ENCODE data around the gene SH3RF1. TPM values are rescaled to one million over a fixed set of nuclear protein-coding genes. Genes with fewer than 3 reads are reported as not detected.
A peak's percentile ranks its signal among the peaks of the same experiment; 100 is the strongest.

SH3RF1 gene
- total and polyA plus RNA-seq, 7 experiments from 2014 or later: 0.08 to 3.8 (median 0.50) TPM; not detected in 3

DNA sequence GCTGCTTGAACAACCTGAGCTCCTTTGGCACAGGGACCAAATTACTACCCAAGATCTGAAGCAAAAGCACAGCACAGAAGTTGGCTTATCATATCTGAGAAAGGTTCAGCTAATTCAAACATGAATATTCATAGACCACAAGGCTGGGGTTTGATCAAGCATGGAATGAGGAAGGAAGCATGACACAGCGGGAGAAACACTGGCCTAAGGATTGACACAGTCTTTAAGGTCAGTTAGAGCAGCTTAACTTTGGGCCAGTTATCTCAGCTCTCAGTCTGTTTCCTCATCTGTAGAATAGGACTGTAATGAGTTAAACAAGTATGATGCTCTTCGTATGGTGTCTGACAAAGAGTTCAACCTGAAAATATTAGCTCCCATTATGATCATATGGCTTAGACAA is 172.2 kb downstream of the SH3RF1 start:
- Mint-ChIP-seq H3K4me1 (peaks cover 0 to 4% (median 0%) of the 10 kb centered on the region in 7 donors), H3K27ac (no peak overlapping the region)
- intact Hi-C loops (cut with micrococcal nuclease): no loop called here

DNA sequence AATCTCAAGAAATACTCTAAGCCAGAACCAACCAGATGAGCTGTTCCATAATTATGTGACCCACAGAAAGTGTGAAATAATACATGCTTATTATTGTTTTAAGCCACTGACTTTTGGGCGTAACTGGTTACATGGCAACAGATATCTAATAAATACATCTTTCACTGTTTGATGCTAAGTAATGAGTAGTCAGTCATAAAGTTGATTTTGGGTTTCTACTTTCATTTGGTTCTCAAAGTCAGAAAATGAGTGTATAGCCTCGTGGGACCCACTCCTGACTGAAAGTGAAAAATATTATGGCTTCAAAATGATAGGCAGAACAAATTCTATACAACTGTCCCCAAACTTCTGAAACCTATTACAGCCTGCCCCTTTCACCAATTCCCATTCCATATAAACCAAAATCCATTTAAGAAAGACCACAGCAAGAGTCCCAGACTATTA is 172.7 kb downstream of the SH3RF1 start:
- Histone ChIP-seq H3K27me3 (ENCODE audit: control insufficient read depth in 2 of 2, insufficient read depth in 2 of 2, low read length in 2 of 2) (no peaks in the 10 kb centered on the region), H3K27ac (ENCODE audit: low read depth, low read length) (no peak overlapping the region), H3K36me3 (ENCODE audit: control insufficient read depth in 2 of 3, insufficient read depth in 3 of 3, low read length in 3 of 3) (no peaks in the 10 kb centered on the region), H3K9me3 (ENCODE audit: control insufficient read depth in 2 of 3, low read length in 3 of 3) (no peaks in the 10 kb centered on the region), H3K4me3 (ENCODE audit: low read length) (no peak overlapping the region), H3K4me1 (ENCODE audit: control insufficient read depth in 2 of 2, insufficient read depth in 2 of 2, low read length in 2 of 2) (no peaks in the 10 kb centered on the region)
- peaks cover 0 to 5% (median 0%) of the 10 kb centered on the region in 11 donors for H3K9me3 Mint-ChIP-seq
- H3K27me3 Mint-ChIP-seq: peaks cover 0 to 12% (median 0%) of the 10 kb centered on the region in 5 donors
- no peaks in the 10 kb centered on the region for H3K36me3 Mint-ChIP-seq
- ChIA-PET POLR2A (no interaction called here), CTCF (no interaction called here)
- no peak overlapping the region for H3K4me3 Mint-ChIP-seq
- ATAC-seq (no peak), DNase-seq (no peak)
- no peak overlapping the region for H3K27ac Mint-ChIP-seq
- H3K4me1 Mint-ChIP-seq: peaks cover 0 to 4% (median 0%) of the 10 kb centered on the region in 7 donors
- intact Hi-C loops (cut with micrococcal nuclease): no loop called here

More for the DNA sequence above, 172.2 kb downstream of the SH3RF1 start:
- Mint-ChIP-seq H3K27me3 (peaks cover 0 to 12% (median 0%) of the 10 kb centered on the region in 5 donors), H3K36me3 (no peaks in the 10 kb centered on the region), H3K9me3 (peaks cover 0 to 5% (median 0%) of the 10 kb centered on the region in 11 donors), H3K4me3 (no peak overlapping the region)
- ChIA-PET POLR2A (no interaction called here), CTCF (no interaction called here)
- Histone ChIP-seq H3K27ac (ENCODE audit: low read depth, low read length) (no peak overlapping the region), H3K27me3 (ENCODE audit: control insufficient read depth in 2 of 2, insufficient read depth in 2 of 2, low read length in 2 of 2) (no peaks in the 10 kb centered on the region), H3K4me3 (ENCODE audit: low read length) (no peak overlapping the region), H3K4me1 (ENCODE audit: control insufficient read depth in 2 of 2, insufficient read depth in 2 of 2, low read length in 2 of 2) (no peaks in the 10 kb centered on the region), H3K36me3 (ENCODE audit: control insufficient read depth in 2 of 3, insufficient read depth in 3 of 3, low read length in 3 of 3) (no peaks in the 10 kb centered on the region), H3K9me3 (ENCODE audit: control insufficient read depth in 2 of 3, low read length in 3 of 3) (no peaks in the 10 kb centered on the region)
- DNase-seq: no peak
- ATAC-seq: peak; percentile 86

DNA sequence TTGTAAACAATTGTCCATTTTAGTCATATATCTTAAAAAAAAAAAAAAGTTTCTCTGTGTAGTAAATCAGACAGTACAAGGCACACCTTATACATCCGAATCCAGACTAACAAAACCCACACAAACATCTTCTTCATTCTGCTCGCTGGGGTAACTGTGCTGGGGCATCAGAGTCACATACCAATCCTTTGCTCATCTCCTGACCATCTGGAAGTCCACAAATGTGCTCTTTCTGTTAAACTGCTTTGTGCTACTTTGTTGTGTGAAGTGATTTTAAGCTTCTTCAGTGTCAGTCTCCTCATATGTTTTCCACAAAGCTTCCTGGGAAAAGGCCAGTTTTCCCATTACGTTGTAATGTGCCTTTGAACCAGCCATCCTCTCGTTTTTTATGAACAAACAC is 174.5 kb downstream of the SH3RF1 start:
- Mint-ChIP-seq H3K9me3 (peaks cover 0 to 11% (median 2%) of the 10 kb centered on the region in 11 donors), H3K4me3 (no peak overlapping the region), H3K27me3 (peaks cover 0 to 12% (median 0%) of the 10 kb centered on the region in 5 donors), H3K27ac (no peak overlapping the region), H3K4me1 (peaks cover 0 to 4% (median 0%) of the 10 kb centered on the region in 7 donors), H3K36me3 (no peaks in the 10 kb centered on the region)
- no peak for DNase-seq
- CTCF ChIA-PET: interaction anchor here (0.8 kb wide), 1 partner anchor 175 kb away, joined by 3 read pairs; no protein-coding TSS in a partner anchor
- Histone ChIP-seq H3K4me3 (ENCODE audit: low read length) (no peak overlapping the region), H3K36me3 (ENCODE audit: control insufficient read depth in 2 of 3, insufficient read depth in 3 of 3, low read length in 3 of 3) (no peaks in the 10 kb centered on the region), H3K4me1 (ENCODE audit: control insufficient read depth in 2 of 2, insufficient read depth in 2 of 2, low read length in 2 of 2) (no peaks in the 10 kb centered on the region), H3K27ac (ENCODE audit: low read depth, low read length) (no peak overlapping the region), H3K9me3 (ENCODE audit: control insufficient read depth in 2 of 3, low read length in 3 of 3) (no peaks in the 10 kb centered on the region), H3K27me3 (ENCODE audit: control insufficient read depth in 2 of 2, insufficient read depth in 2 of 2, low read length in 2 of 2) (no peaks in the 10 kb centered on the region)
- intact Hi-C loops (cut with micrococcal nuclease): no loop called here
- no peak for ATAC-seq
- POLR2A ChIA-PET: no interaction called here

GRCh38 chr4:169094656-169095231 is 176.0 kb downstream of the SH3RF1 start:
- Histone ChIP-seq H3K36me3 (ENCODE audit: control insufficient read depth in 2 of 3, insufficient read depth in 3 of 3, low read length in 3 of 3) (no peaks in the 10 kb centered on the region), H3K27me3 (ENCODE audit: control insufficient read depth in 2 of 2, insufficient read depth in 2 of 2, low read length in 2 of 2) (no peaks in the 10 kb centered on the region), H3K27ac (ENCODE audit: low read depth, low read length) (no peak overlapping the region), H3K4me3 (ENCODE audit: low read length) (no peak overlapping the region), H3K9me3 (ENCODE audit: control insufficient read depth in 2 of 3, low read length in 3 of 3) (peaks cover 0 to 6% (median 0%) of the 10 kb centered on the region in 3 experiments), H3K4me1 (ENCODE audit: control insufficient read depth in 2 of 2, insufficient read depth in 2 of 2, low read length in 2 of 2) (no peaks in the 10 kb centered on the region)
- DNase-seq: no peak
- peaks cover 0 to 4% (median 0%) of the 10 kb centered on the region in 7 donors for H3K4me1 Mint-ChIP-seq
- intact Hi-C loops (cut with micrococcal nuclease): no loop called here
- peaks cover 0 to 12% (median 0%) of the 10 kb centered on the region in 5 donors for H3K27me3 Mint-ChIP-seq
- ChIA-PET CTCF (no interaction called here), POLR2A (no interaction called here)
- peaks cover 0 to 5% (median 0%) of the 10 kb centered on the region in 5 donors for H3K36me3 Mint-ChIP-seq
- no peak for ATAC-seq
- no peak overlapping the region for H3K27ac Mint-ChIP-seq
- H3K9me3 Mint-ChIP-seq: peaks cover 0 to 17% (median 5%) of the 10 kb centered on the region in 11 donors
- no peak overlapping the region for H3K4me3 Mint-ChIP-seq

- Mint-ChIP-seq H3K4me3 (no peak overlapping the region), H3K36me3 (peaks cover 0 to 5% (median 0%) of the 10 kb centered on the region in 5 donors), H3K9me3 (peaks cover 2 to 32% (median 5%) of the 10 kb centered on the region in 11 donors), H3K4me1 (no peaks in the 10 kb centered on the region), H3K27me3 (peaks cover 0 to 12% (median 0%) of the 10 kb centered on the region in 5 donors), H3K27ac (no peak overlapping the region)
- Histone ChIP-seq H3K4me3 (ENCODE audit: low read length) (no peak overlapping the region), H3K27me3 (ENCODE audit: control insufficient read depth in 2 of 2, insufficient read depth in 2 of 2, low read length in 2 of 2) (no peaks in the 10 kb centered on the region), H3K9me3 (ENCODE audit: control insufficient read depth in 2 of 3, low read length in 3 of 3) (peaks cover 0 to 6% (median 0%) of the 10 kb centered on the region in 3 experiments), H3K27ac (ENCODE audit: low read depth, low read length) (no peak overlapping the region), H3K36me3 (ENCODE audit: control insufficient read depth in 2 of 3, insufficient read depth in 3 of 3, low read length in 3 of 3) (no peaks in the 10 kb centered on the region), H3K4me1 (ENCODE audit: control insufficient read depth in 2 of 2, insufficient read depth in 2 of 2, low read length in 2 of 2) (no peaks in the 10 kb centered on the region)
- ChIA-PET POLR2A (no interaction called here), CTCF (no interaction called here)
- DNase-seq: no peak
- intact Hi-C loops (cut with micrococcal nuclease): no loop called here
- no peak for ATAC-seq
Observed at GRCh38 chr4:169092889-169093522, 177.8 kb downstream of the SH3RF1 start.

- Histone ChIP-seq H3K27me3 (ENCODE audit: control insufficient read depth in 2 of 2, insufficient read depth in 2 of 2, low read length in 2 of 2) (no peaks in the 10 kb centered on the region), H3K36me3 (ENCODE audit: control insufficient read depth in 2 of 3, insufficient read depth in 3 of 3, low read length in 3 of 3) (no peaks in the 10 kb centered on the region), H3K4me1 (ENCODE audit: control insufficient read depth in 2 of 2, insufficient read depth in 2 of 2, low read length in 2 of 2) (no peaks in the 10 kb centered on the region), H3K9me3 (ENCODE audit: control insufficient read depth in 2 of 3, low read length in 3 of 3) (peaks cover 0 to 6% (median 0%) of the 10 kb centered on the region in 3 experiments), H3K4me3 (ENCODE audit: low read length) (no peak overlapping the region), H3K27ac (ENCODE audit: low read depth, low read length) (no peak overlapping the region)
- DNase-seq (no peak), ATAC-seq (no peak)
- H3K27ac Mint-ChIP-seq: no peak overlapping the region
- ChIA-PET POLR2A (no interaction called here), CTCF (no interaction called here)
- peaks cover 0 to 5% (median 0%) of the 10 kb centered on the region in 5 donors for H3K36me3 Mint-ChIP-seq
- H3K9me3 Mint-ChIP-seq: peaks cover 0 to 32% (median 5%) of the 10 kb centered on the region in 11 donors
- H3K4me1 Mint-ChIP-seq: no peaks in the 10 kb centered on the region
- peaks cover 0 to 5% (median 0%) of the 10 kb centered on the region in 5 donors for H3K27me3 Mint-ChIP-seq
- H3K4me3 Mint-ChIP-seq: no peak overlapping the region
- intact Hi-C loops (cut with micrococcal nuclease): no loop called here
Observed at GRCh38 chr4:169090484-169091215, 180.1 kb downstream of the SH3RF1 start.
